HCT116 (cell line): ENCODE measurements around the gene COMMD1. TPM values are rescaled to one million over a fixed set of nuclear protein-coding genes. Genes with fewer than 3 reads are reported as not detected.

Experiments
- ATAC-seq: fragments of 200-7000 bp; cut with Tn5 transposase; 2 replicates; pipeline ENCODE4 v1.9.1; 2020; ENCODE audit warnings: mild to moderate bottlenecking, moderate library complexity
- BruUV-seq: library from RNA; stranded (reverse); fragments of 400-500 nt; replicated peaks from 2 replicates; lab custom pipeline; 2021; lab: Mats Ljungman, UMichigan
- CTCF ChIA-PET: fragments of 300-600 bp; sonication (Branson Sonifier 250); formaldehyde crosslinking; loops from one replicate; lab custom pipeline; 2021; ENCODE audit warnings: antibody characterized with exemption; lab: Charles Lee
- POLR2A ChIA-PET: fragments of 300-600, 350-600 bp; sonication (Branson Sonifier 250); formaldehyde crosslinking; loops from one replicate; lab custom pipeline; 2021; ENCODE audit warnings: antibody characterized with exemption; lab: Charles Lee
- RAD21 ChIA-PET, 2 experiments: fragments of 300-600 bp; sonication (Branson Sonifier 250); formaldehyde crosslinking; loops; one replicate each; lab custom pipeline; 2023; ENCODE audit warnings: low total read pairs in 2 of 2; ENCODE audit not compliant: uncharacterized antibody in 2 of 2, unreplicated experiment in 2 of 2, low non-redundant PET in 1 of 2; lab: Charles Lee
- DNase-seq: peaks from one replicate; pipeline ENCODE4 v3.0.0-alpha.2; 2010; ENCODE audit warnings: low read depth, low spot score
- H2AFZ ChIP-seq: fragments of 200-600 bp; shearing (Covaris generic), sonication (generic); 2 replicates; pipeline ENCODE4 v1.6.1; 2017; ENCODE audit warnings: low read depth, mixed run types, mixed read lengths, antibody characterized with exemption, low read length; ENCODE audit not compliant: poor library complexity, severe bottlenecking
- H3K27ac ChIP-seq: 2 replicates; pipeline ENCODE4 v1.5.1; 2012; ENCODE audit warnings: low read depth, low read length
- H3K27me3 ChIP-seq: fragments of 200-600 bp; sonication (generic); 2 replicates; pipeline ENCODE4 v1.6.1; 2016; ENCODE audit warnings: mixed run types, low read length, mixed read lengths; ENCODE audit not compliant: insufficient read depth
- H3K36me3 ChIP-seq, 2 experiments: fragments of 200-500 bp in 1 of 2; fragments of 200-600 bp in 1 of 2; sonication (Bioruptor generic) in 1 of 2; sonication (generic) in 1 of 2; 2 replicates each; pipeline versions ENCODE4 v1.5.1 to v1.6.1; 2014 to 2016; ENCODE audit warnings: low read length in 2 of 2, inconsistent platforms in 1 of 2, mixed read lengths in 1 of 2, mixed run types in 1 of 2; ENCODE audit not compliant: insufficient read depth in 2 of 2, control insufficient read depth in 1 of 2
- H3K4me1 ChIP-seq, 2 experiments: fragments of 200-600 bp in 1 of 2; sonication (generic) in 1 of 2; 2 replicates each; pipeline versions ENCODE4 v1.5.1 to v1.6.1; 2012 to 2017; ENCODE audit warnings: low read length in 2 of 2, inconsistent platforms in 1 of 2, mild to moderate bottlenecking in 1 of 2, mixed read lengths in 1 of 2, mixed run types in 1 of 2, moderate library complexity in 1 of 2; ENCODE audit not compliant: insufficient read depth in 2 of 2, control insufficient read depth in 1 of 2
- H3K4me2 ChIP-seq: fragments of 200-600 bp; sonication (generic); 2 replicates; pipeline ENCODE4 v1.6.1; 2017; ENCODE audit warnings: mixed run types, low read length, mixed read lengths
- H3K4me3 ChIP-seq, 2 experiments: fragments of 200-600 bp in 1 of 2; sonication (generic) in 1 of 2; replicated peaks in 1 of 2; 2 replicates each; pipeline ENCODE4 v1.5.1; 2011 to 2016; ENCODE audit warnings: low read length in 2 of 2, control low read depth in 1 of 2, low read depth in 1 of 2, mild to moderate bottlenecking in 1 of 2, mixed read lengths in 1 of 2, mixed run types in 1 of 2
- H3K79me2 ChIP-seq: fragments of 200-600 bp; sonication (generic); 2 replicates; pipeline ENCODE4 v1.6.1; 2017; ENCODE audit warnings: mild to moderate bottlenecking, mixed run types, low read length, moderate library complexity, mixed read lengths; ENCODE audit not compliant: insufficient read depth
- H3K9ac ChIP-seq: fragments of 200-600 bp; sonication (generic); 2 replicates; pipeline ENCODE4 v1.6.1; 2016; ENCODE audit warnings: low read length, mixed read lengths
- H3K9me2 ChIP-seq: fragments of 200-600 bp; sonication (generic), shearing (Covaris generic); 2 replicates; pipeline ENCODE4 v1.6.1; 2017; ENCODE audit warnings: mixed run types, mild to moderate bottlenecking, moderate library complexity; ENCODE audit not compliant: insufficient read depth
- H3K9me3 ChIP-seq, 2 experiments: fragments of 200-500 bp in 1 of 2; fragments of 200-600 bp in 1 of 2; sonication (Bioruptor generic) in 1 of 2; sonication (generic) in 1 of 2; 2 replicates each; pipeline ENCODE4 v1.6.1; 2014 to 2017; ENCODE audit warnings: low read length in 2 of 2, mixed read lengths in 2 of 2, inconsistent platforms in 1 of 2, low read depth in 1 of 2, mild to moderate bottlenecking in 1 of 2, mixed run types in 1 of 2, moderate library complexity in 1 of 2; ENCODE audit not compliant: control insufficient read depth in 1 of 2, insufficient read depth in 1 of 2
- H4K20me1 ChIP-seq: fragments of 200-600 bp; sonication (generic), shearing (Covaris generic); 2 replicates; pipeline ENCODE4 v1.6.1; 2017; ENCODE audit warnings: mixed run types, mild to moderate bottlenecking, moderate library complexity; ENCODE audit not compliant: insufficient read depth
- ATF3 ChIP-seq: IDR thresholded peaks from 2 replicates; pipeline ENCODE4 v1.6.1; 2012
- CEBPB ChIP-seq: IDR thresholded peaks from 2 replicates; pipeline ENCODE4 v1.6.1; 2012; ENCODE audit warnings: low read depth
- EGR1 ChIP-seq: IDR thresholded peaks from 2 replicates; pipeline ENCODE4 v1.6.1; 2012; ENCODE audit warnings: low read depth
- ELF1 ChIP-seq: IDR thresholded peaks from 2 replicates; pipeline ENCODE4 v1.6.1; 2012; ENCODE audit warnings: low read depth, borderline replicate concordance
- FOSL1 ChIP-seq: IDR thresholded peaks from 2 replicates; pipeline ENCODE4 v1.6.1; 2012; ENCODE audit warnings: low read depth
- POLR2A ChIP-seq: IDR thresholded peaks from 2 replicates; pipeline ENCODE4 v1.7.0; 2011; ENCODE audit warnings: borderline replicate concordance; ENCODE audit not compliant: insufficient read depth, insufficient read length; ENCODE audit errors: extremely low read depth
- POLR2AphosphoS5 ChIP-seq: IDR thresholded peaks from 2 replicates; pipeline ENCODE4 v1.6.1; 2011; ENCODE audit warnings: mild to moderate bottlenecking, low read depth, low read length, moderate library complexity
- RAD21 ChIP-seq: IDR thresholded peaks from 2 replicates; pipeline ENCODE4 v1.6.1; 2012; ENCODE audit warnings: low read depth, mild to moderate bottlenecking
- REST ChIP-seq: IDR thresholded peaks from 2 replicates; pipeline ENCODE4 v1.6.1; 2012; ENCODE audit warnings: low read depth
- SIN3A ChIP-seq: IDR thresholded peaks from 2 replicates; pipeline ENCODE4 v1.6.1; 2012; ENCODE audit warnings: low read depth
- SRF ChIP-seq: IDR thresholded peaks from 2 replicates; pipeline ENCODE4 v1.6.1; 2012; ENCODE audit warnings: low read depth
- TCF7L2 ChIP-seq: IDR thresholded peaks from 2 replicates; pipeline ENCODE4 v1.7.0; 2011; ENCODE audit warnings: borderline replicate concordance, inconsistent platforms; ENCODE audit not compliant: insufficient read depth, insufficient read length; ENCODE audit errors: extremely low read depth
- YY1 ChIP-seq: IDR thresholded peaks from 2 replicates; pipeline ENCODE4 v1.6.1; 2011; ENCODE audit warnings: low read length, low read depth, moderate library complexity, mild to moderate bottlenecking; ENCODE audit not compliant: insufficient replicate concordance; ENCODE audit errors: extremely low read depth
- ZFX ChIP-seq: fragments of 450-650 bp; IDR thresholded peaks from 2 replicates; pipeline ENCODE4 v1.6.1; 2017
- ZNF274 ChIP-seq: fragments of 200-500 bp; sonication (Bioruptor generic); IDR thresholded peaks from 2 replicates; pipeline ENCODE4 v1.6.1; 2014; ENCODE audit warnings: mild to moderate bottlenecking, low read depth, low read length, inconsistent platforms
- intact Hi-C: fragments of 100-400 bp; cut with micrococcal nuclease; formaldehyde crosslinking; loops from 2 replicates; pipeline ENCODE4 v1.10.0; 2022
- total RNA-seq: library from RNA; stranded (reverse); gene quantifications from one replicate; pipeline ENCODE4 v1.2.1, GENCODE V29; 2021; ENCODE audit not compliant: unreplicated experiment
- TF ChIP-seq, protein P1 (sequence below): IDR thresholded peaks from 2 replicates; pipeline ENCODE4 v1.6.1; 2011; ENCODE audit warnings: mild to moderate bottlenecking, low read length, moderate library complexity; ENCODE audit not compliant: insufficient replicate concordance; ENCODE audit errors: extremely low read depth
- TF ChIP-seq, protein P2 (sequence below): IDR thresholded peaks from 2 replicates; pipeline ENCODE4 v1.6.1; 2012

COMMD1 gene
- total RNA-seq, 1 experiment from 2014 or later = 16.1 TPM

- no peaks in the 10 kb centered on the region for H4K20me1 ChIP-seq
- TF ChIP-seq ZFX (no peak), ATF3 (no peak), POLR2A (no peak), FOSL1 (no peak), TCF7L2 (no peak), YY1 (no peak), RAD21 (no peak), POLR2AphosphoS5 (no peak), ELF1 (no peak), SIN3A (no peak), SRF (no peak), CEBPB (no peak), EGR1 (no peak), REST (no peak), ZNF274 (no peak)
- TF ChIP-seq, protein P1, sequence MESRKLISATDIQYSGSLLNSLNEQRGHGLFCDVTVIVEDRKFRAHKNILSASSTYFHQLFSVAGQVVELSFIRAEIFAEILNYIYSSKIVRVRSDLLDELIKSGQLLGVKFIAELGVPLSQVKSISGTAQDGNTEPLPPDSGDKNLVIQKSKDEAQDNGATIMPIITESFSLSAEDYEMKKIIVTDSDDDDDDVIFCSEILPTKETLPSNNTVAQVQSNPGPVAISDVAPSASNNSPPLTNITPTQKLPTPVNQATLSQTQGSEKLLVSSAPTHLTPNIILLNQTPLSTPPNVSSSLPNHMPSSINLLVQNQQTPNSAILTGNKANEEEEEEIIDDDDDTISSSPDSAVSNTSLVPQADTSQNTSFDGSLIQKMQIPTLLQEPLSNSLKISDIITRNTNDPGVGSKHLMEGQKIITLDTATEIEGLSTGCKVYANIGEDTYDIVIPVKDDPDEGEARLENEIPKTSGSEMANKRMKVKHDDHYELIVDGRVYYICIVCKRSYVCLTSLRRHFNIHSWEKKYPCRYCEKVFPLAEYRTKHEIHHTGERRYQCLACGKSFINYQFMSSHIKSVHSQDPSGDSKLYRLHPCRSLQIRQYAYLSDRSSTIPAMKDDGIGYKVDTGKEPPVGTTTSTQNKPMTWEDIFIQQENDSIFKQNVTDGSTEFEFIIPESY = no peak
- TF ChIP-seq, protein P2, sequence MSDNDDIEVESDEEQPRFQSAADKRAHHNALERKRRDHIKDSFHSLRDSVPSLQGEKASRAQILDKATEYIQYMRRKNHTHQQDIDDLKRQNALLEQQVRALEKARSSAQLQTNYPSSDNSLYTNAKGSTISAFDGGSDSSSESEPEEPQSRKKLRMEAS = no peak
- H3K4me3 ChIP-seq = no peak overlapping the region
- intact Hi-C loops = no loop called here
- H3K79me2 ChIP-seq = no peaks in the 10 kb centered on the region
- no peak for DNase-seq
- no peak for ATAC-seq
- POLR2A ChIA-PET = no interaction called here
- H3K9me3 ChIP-seq = peaks cover 9 to 12% of the 10 kb centered on the region in 2 experiments; a peak in 3 of 4 replicates
- RAD21 ChIA-PET = no interaction called here
- H3K36me3 ChIP-seq = no peaks in the 10 kb centered on the region
- no TSS peak for BruUV-seq
- no peaks in the 10 kb centered on the region for H3K27me3 ChIP-seq
- CTCF ChIA-PET = no interaction called here
- H2AFZ ChIP-seq = no peak overlapping the region
- H3K9ac ChIP-seq = no peak overlapping the region
- no peaks in the 10 kb centered on the region for H3K4me1 ChIP-seq
- no peak overlapping the region for H3K27ac ChIP-seq
- H3K9me2 ChIP-seq = no peaks in the 10 kb centered on the region
- H3K4me2 ChIP-seq = no peak overlapping the region
These were observed 166.5 kb downstream of the COMMD1 start for GRCh38 chr2:62071760-62072680.
